ENCODE measurements around the gene SFR1.
"Not testable (repeated sequence)": the region's sequence is repeated elsewhere in the genome, so short reads cannot be mapped to it uniquely, and the experiment has no call there.

SFR1 gene

DNA sequence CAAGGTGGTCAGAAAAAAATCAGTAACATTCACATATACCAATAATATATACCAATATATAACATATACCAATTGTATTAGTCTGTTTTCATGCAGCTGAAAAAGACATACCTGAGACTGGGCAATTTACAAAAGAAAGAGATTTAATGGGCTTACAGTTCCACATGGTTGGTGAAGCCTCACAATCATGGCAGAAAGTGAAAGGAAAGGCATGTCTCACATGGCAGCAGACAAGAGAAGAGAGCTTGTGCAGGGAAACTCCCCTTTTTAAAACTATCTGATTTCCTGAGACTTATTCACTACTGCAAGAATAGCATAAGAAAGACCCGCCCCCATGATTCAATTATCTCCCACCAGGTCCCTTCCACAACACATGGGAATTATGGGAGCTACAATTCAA lies 52.2 kb downstream of the SFR1 start:
- DNase-seq (ENCODE audit: low spot score), result not testable (repeated sequence)
